HCT116 (cell line): ENCODE measurements around the gene DDX47. TPM values are rescaled to one million over a fixed set of nuclear protein-coding genes. Genes with fewer than 3 reads are reported as not detected.

Experiments
- ATAC-seq: fragments of 200-7000 bp; cut with Tn5 transposase; 2 replicates; pipeline ENCODE4 v1.9.1; 2020; ENCODE audit warnings: mild to moderate bottlenecking, moderate library complexity
- BruUV-seq: library from RNA; stranded (reverse); fragments of 400-500 nt; replicated peaks from 2 replicates; lab custom pipeline; 2021; lab: Mats Ljungman, UMichigan
- CTCF ChIA-PET: fragments of 300-600 bp; sonication (Branson Sonifier 250); formaldehyde crosslinking; loops from one replicate; lab custom pipeline; 2021; ENCODE audit warnings: antibody characterized with exemption; lab: Charles Lee
- POLR2A ChIA-PET: fragments of 300-600, 350-600 bp; sonication (Branson Sonifier 250); formaldehyde crosslinking; loops from one replicate; lab custom pipeline; 2021; ENCODE audit warnings: antibody characterized with exemption; lab: Charles Lee
- RAD21 ChIA-PET, 2 experiments: fragments of 300-600 bp; sonication (Branson Sonifier 250); formaldehyde crosslinking; loops; one replicate each; lab custom pipeline; 2023; ENCODE audit warnings: low total read pairs in 2 of 2; ENCODE audit not compliant: uncharacterized antibody in 2 of 2, unreplicated experiment in 2 of 2, low non-redundant PET in 1 of 2; lab: Charles Lee
- DNase-seq: peaks from one replicate; pipeline ENCODE4 v3.0.0-alpha.2; 2010; ENCODE audit warnings: low read depth, low spot score
- H2AFZ ChIP-seq: fragments of 200-600 bp; shearing (Covaris generic), sonication (generic); 2 replicates; pipeline ENCODE4 v1.6.1; 2017; ENCODE audit warnings: low read depth, mixed run types, mixed read lengths, antibody characterized with exemption, low read length; ENCODE audit not compliant: poor library complexity, severe bottlenecking
- H3K27ac ChIP-seq: 2 replicates; pipeline ENCODE4 v1.5.1; 2012; ENCODE audit warnings: low read depth, low read length
- H3K27me3 ChIP-seq: fragments of 200-600 bp; sonication (generic); 2 replicates; pipeline ENCODE4 v1.6.1; 2016; ENCODE audit warnings: mixed run types, low read length, mixed read lengths; ENCODE audit not compliant: insufficient read depth
- H3K36me3 ChIP-seq, 2 experiments: fragments of 200-500 bp in 1 of 2; fragments of 200-600 bp in 1 of 2; sonication (Bioruptor generic) in 1 of 2; sonication (generic) in 1 of 2; 2 replicates each; pipeline versions ENCODE4 v1.5.1 to v1.6.1; 2014 to 2016; ENCODE audit warnings: low read length in 2 of 2, inconsistent platforms in 1 of 2, mixed read lengths in 1 of 2, mixed run types in 1 of 2; ENCODE audit not compliant: insufficient read depth in 2 of 2, control insufficient read depth in 1 of 2
- H3K4me1 ChIP-seq, 2 experiments: fragments of 200-600 bp in 1 of 2; sonication (generic) in 1 of 2; 2 replicates each; pipeline versions ENCODE4 v1.5.1 to v1.6.1; 2012 to 2017; ENCODE audit warnings: low read length in 2 of 2, inconsistent platforms in 1 of 2, mild to moderate bottlenecking in 1 of 2, mixed read lengths in 1 of 2, mixed run types in 1 of 2, moderate library complexity in 1 of 2; ENCODE audit not compliant: insufficient read depth in 2 of 2, control insufficient read depth in 1 of 2
- H3K4me2 ChIP-seq: fragments of 200-600 bp; sonication (generic); 2 replicates; pipeline ENCODE4 v1.6.1; 2017; ENCODE audit warnings: mixed run types, low read length, mixed read lengths
- H3K4me3 ChIP-seq, 2 experiments: fragments of 200-600 bp in 1 of 2; sonication (generic) in 1 of 2; replicated peaks in 1 of 2; 2 replicates each; pipeline ENCODE4 v1.5.1; 2011 to 2016; ENCODE audit warnings: low read length in 2 of 2, control low read depth in 1 of 2, low read depth in 1 of 2, mild to moderate bottlenecking in 1 of 2, mixed read lengths in 1 of 2, mixed run types in 1 of 2
- H3K79me2 ChIP-seq: fragments of 200-600 bp; sonication (generic); 2 replicates; pipeline ENCODE4 v1.6.1; 2017; ENCODE audit warnings: mild to moderate bottlenecking, mixed run types, low read length, moderate library complexity, mixed read lengths; ENCODE audit not compliant: insufficient read depth
- H3K9ac ChIP-seq: fragments of 200-600 bp; sonication (generic); 2 replicates; pipeline ENCODE4 v1.6.1; 2016; ENCODE audit warnings: low read length, mixed read lengths
- H3K9me2 ChIP-seq: fragments of 200-600 bp; sonication (generic), shearing (Covaris generic); 2 replicates; pipeline ENCODE4 v1.6.1; 2017; ENCODE audit warnings: mixed run types, mild to moderate bottlenecking, moderate library complexity; ENCODE audit not compliant: insufficient read depth
- H3K9me3 ChIP-seq, 2 experiments: fragments of 200-500 bp in 1 of 2; fragments of 200-600 bp in 1 of 2; sonication (Bioruptor generic) in 1 of 2; sonication (generic) in 1 of 2; 2 replicates each; pipeline ENCODE4 v1.6.1; 2014 to 2017; ENCODE audit warnings: low read length in 2 of 2, mixed read lengths in 2 of 2, inconsistent platforms in 1 of 2, low read depth in 1 of 2, mild to moderate bottlenecking in 1 of 2, mixed run types in 1 of 2, moderate library complexity in 1 of 2; ENCODE audit not compliant: control insufficient read depth in 1 of 2, insufficient read depth in 1 of 2
- H4K20me1 ChIP-seq: fragments of 200-600 bp; sonication (generic), shearing (Covaris generic); 2 replicates; pipeline ENCODE4 v1.6.1; 2017; ENCODE audit warnings: mixed run types, mild to moderate bottlenecking, moderate library complexity; ENCODE audit not compliant: insufficient read depth
- CBX3 ChIP-seq: IDR thresholded peaks from 2 replicates; pipeline ENCODE4 v1.6.1; 2012; ENCODE audit warnings: low read depth
- CEBPB ChIP-seq: IDR thresholded peaks from 2 replicates; pipeline ENCODE4 v1.6.1; 2012; ENCODE audit warnings: low read depth
- EGR1 ChIP-seq: IDR thresholded peaks from 2 replicates; pipeline ENCODE4 v1.6.1; 2012; ENCODE audit warnings: low read depth
- ELF1 ChIP-seq: IDR thresholded peaks from 2 replicates; pipeline ENCODE4 v1.6.1; 2012; ENCODE audit warnings: low read depth, borderline replicate concordance
- EZH2phosphoT487 ChIP-seq: fragments of 200-600 bp; IDR thresholded peaks from 2 replicates; pipeline ENCODE4 v1.6.1; 2018; ENCODE audit warnings: antibody characterized with exemption, borderline replicate concordance
- FOSL1 ChIP-seq: IDR thresholded peaks from 2 replicates; pipeline ENCODE4 v1.6.1; 2012; ENCODE audit warnings: low read depth
- MAX ChIP-seq: IDR thresholded peaks from 2 replicates; pipeline ENCODE4 v1.6.1; 2012
- POLR2A ChIP-seq: IDR thresholded peaks from 2 replicates; pipeline ENCODE4 v1.7.0; 2011; ENCODE audit warnings: borderline replicate concordance; ENCODE audit not compliant: insufficient read depth, insufficient read length; ENCODE audit errors: extremely low read depth
- POLR2AphosphoS5 ChIP-seq: IDR thresholded peaks from 2 replicates; pipeline ENCODE4 v1.6.1; 2011; ENCODE audit warnings: mild to moderate bottlenecking, low read depth, low read length, moderate library complexity
- RAD21 ChIP-seq: IDR thresholded peaks from 2 replicates; pipeline ENCODE4 v1.6.1; 2012; ENCODE audit warnings: low read depth, mild to moderate bottlenecking
- SIN3A ChIP-seq: IDR thresholded peaks from 2 replicates; pipeline ENCODE4 v1.6.1; 2012; ENCODE audit warnings: low read depth
- SP1 ChIP-seq: IDR thresholded peaks from 2 replicates; pipeline ENCODE4 v1.6.1; 2012; ENCODE audit warnings: low read depth
- SRF ChIP-seq: IDR thresholded peaks from 2 replicates; pipeline ENCODE4 v1.6.1; 2012; ENCODE audit warnings: low read depth
- TCF7L2 ChIP-seq: IDR thresholded peaks from 2 replicates; pipeline ENCODE4 v1.7.0; 2011; ENCODE audit warnings: borderline replicate concordance, inconsistent platforms; ENCODE audit not compliant: insufficient read depth, insufficient read length; ENCODE audit errors: extremely low read depth
- ZFX ChIP-seq: fragments of 450-650 bp; IDR thresholded peaks from 2 replicates; pipeline ENCODE4 v1.6.1; 2017
- ZNF274 ChIP-seq: fragments of 200-500 bp; sonication (Bioruptor generic); IDR thresholded peaks from 2 replicates; pipeline ENCODE4 v1.6.1; 2014; ENCODE audit warnings: mild to moderate bottlenecking, low read depth, low read length, inconsistent platforms
- intact Hi-C: fragments of 100-400 bp; cut with micrococcal nuclease; formaldehyde crosslinking; loops from 2 replicates; pipeline ENCODE4 v1.10.0; 2022
- total RNA-seq: library from RNA; stranded (reverse); gene quantifications from one replicate; pipeline ENCODE4 v1.2.1, GENCODE V29; 2021; ENCODE audit not compliant: unreplicated experiment
- TF ChIP-seq, protein P1 (sequence below): IDR thresholded peaks from 2 replicates; pipeline ENCODE4 v1.6.1; 2011; ENCODE audit warnings: mild to moderate bottlenecking, low read length, moderate library complexity; ENCODE audit not compliant: insufficient replicate concordance; ENCODE audit errors: extremely low read depth
- TF ChIP-seq, protein P2 (sequence below), 3 experiments: fragments of 200-600 bp in 1 of 3; sonication (generic) in 1 of 3; IDR thresholded peaks in 2 of 3; conservative IDR thresholded peaks in 1 of 3; 2 replicates each; pipeline ENCODE4 v1.5.1; 2012 to 2017; ENCODE audit warnings: low read depth in 2 of 3, low read length in 2 of 3, antibody characterized with exemption in 1 of 3, borderline replicate concordance in 1 of 3, control low read depth in 1 of 3, mild to moderate bottlenecking in 1 of 3, mixed read lengths in 1 of 3, mixed run types in 1 of 3, moderate library complexity in 1 of 3; ENCODE audit not compliant: insufficient read depth in 1 of 3

DDX47 gene
- total RNA-seq, 1 experiment from 2014 or later: 103 TPM

DNA sequence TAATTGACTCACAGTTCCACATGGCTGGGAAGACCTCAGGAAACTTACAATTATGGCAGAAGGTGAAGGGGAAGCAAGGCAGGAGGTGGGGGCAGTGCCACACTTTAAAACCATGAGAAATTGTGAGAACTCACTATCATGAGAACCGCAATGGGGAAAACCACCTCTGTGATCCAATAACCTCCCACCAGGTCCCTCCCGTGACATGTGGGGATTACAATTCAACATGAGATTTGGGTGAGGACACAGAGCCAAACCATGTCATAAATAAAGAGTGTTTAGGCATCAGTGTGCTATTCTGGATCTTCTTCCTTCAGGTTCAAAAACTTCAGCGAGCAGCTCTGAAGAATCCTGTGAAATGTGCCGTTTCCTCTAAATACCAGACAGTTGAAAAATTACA lies 9.7 kb downstream of the DDX47 start:
- peaks cover 58% of the 10 kb centered on the region for H3K79me2 ChIP-seq
- DNase-seq (no peak), ATAC-seq (no peak)
- no TSS peak for BruUV-seq
- no peaks in the 10 kb centered on the region for H4K20me1 ChIP-seq
- H3K4me1 ChIP-seq: peaks cover 24 to 28% of the 10 kb centered on the region in 2 experiments
- H3K9ac ChIP-seq: no peak overlapping the region
- H3K27me3 ChIP-seq: no peaks in the 10 kb centered on the region
- no peak overlapping the region for H3K4me3 ChIP-seq
- no peaks in the 10 kb centered on the region for H3K9me2 ChIP-seq
- no peak overlapping the region for H3K4me2 ChIP-seq
- RAD21 ChIA-PET: no interaction called here
- H3K36me3 ChIP-seq: peaks cover 66 to 72% of the 10 kb centered on the region in 2 experiments
- intact Hi-C loops: no loop called here
- TF ChIP-seq SIN3A: no peak
- TF ChIP-seq RAD21: no peak
- TF ChIP-seq SP1: no peak
- no peak for TF ChIP-seq EGR1
- no peak for TF ChIP-seq EZH2phosphoT487
- TF ChIP-seq, protein P1, sequence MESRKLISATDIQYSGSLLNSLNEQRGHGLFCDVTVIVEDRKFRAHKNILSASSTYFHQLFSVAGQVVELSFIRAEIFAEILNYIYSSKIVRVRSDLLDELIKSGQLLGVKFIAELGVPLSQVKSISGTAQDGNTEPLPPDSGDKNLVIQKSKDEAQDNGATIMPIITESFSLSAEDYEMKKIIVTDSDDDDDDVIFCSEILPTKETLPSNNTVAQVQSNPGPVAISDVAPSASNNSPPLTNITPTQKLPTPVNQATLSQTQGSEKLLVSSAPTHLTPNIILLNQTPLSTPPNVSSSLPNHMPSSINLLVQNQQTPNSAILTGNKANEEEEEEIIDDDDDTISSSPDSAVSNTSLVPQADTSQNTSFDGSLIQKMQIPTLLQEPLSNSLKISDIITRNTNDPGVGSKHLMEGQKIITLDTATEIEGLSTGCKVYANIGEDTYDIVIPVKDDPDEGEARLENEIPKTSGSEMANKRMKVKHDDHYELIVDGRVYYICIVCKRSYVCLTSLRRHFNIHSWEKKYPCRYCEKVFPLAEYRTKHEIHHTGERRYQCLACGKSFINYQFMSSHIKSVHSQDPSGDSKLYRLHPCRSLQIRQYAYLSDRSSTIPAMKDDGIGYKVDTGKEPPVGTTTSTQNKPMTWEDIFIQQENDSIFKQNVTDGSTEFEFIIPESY: no peak
- no peak for TF ChIP-seq CEBPB
- no peak for TF ChIP-seq ELF1
- no peak for TF ChIP-seq MAX
- TF ChIP-seq SRF: no peak
- TF ChIP-seq CBX3: no peak
- no peak for TF ChIP-seq FOSL1
- TF ChIP-seq TCF7L2: no peak
- TF ChIP-seq, protein P2, sequence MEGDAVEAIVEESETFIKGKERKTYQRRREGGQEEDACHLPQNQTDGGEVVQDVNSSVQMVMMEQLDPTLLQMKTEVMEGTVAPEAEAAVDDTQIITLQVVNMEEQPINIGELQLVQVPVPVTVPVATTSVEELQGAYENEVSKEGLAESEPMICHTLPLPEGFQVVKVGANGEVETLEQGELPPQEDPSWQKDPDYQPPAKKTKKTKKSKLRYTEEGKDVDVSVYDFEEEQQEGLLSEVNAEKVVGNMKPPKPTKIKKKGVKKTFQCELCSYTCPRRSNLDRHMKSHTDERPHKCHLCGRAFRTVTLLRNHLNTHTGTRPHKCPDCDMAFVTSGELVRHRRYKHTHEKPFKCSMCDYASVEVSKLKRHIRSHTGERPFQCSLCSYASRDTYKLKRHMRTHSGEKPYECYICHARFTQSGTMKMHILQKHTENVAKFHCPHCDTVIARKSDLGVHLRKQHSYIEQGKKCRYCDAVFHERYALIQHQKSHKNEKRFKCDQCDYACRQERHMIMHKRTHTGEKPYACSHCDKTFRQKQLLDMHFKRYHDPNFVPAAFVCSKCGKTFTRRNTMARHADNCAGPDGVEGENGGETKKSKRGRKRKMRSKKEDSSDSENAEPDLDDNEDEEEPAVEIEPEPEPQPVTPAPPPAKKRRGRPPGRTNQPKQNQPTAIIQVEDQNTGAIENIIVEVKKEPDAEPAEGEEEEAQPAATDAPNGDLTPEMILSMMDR (IDR thresholded peaks at IDR 0.05 in 2 of 3, conservative IDR thresholded peaks at IDR 0.05 in 1 of 3; ENCODE audit: borderline replicate concordance in 1 of 3, insufficient read depth in 1 of 3, low read depth in 2 of 3, low read length in 2 of 3): no peak
- no peak for TF ChIP-seq POLR2A
- TF ChIP-seq POLR2AphosphoS5: no peak
- TF ChIP-seq ZFX: no peak
- no peak for TF ChIP-seq ZNF274
- H3K27ac ChIP-seq: no peak overlapping the region
- H3K9me3 ChIP-seq: no peaks in the 10 kb centered on the region
- POLR2A ChIA-PET: no interaction called here
- no peak overlapping the region for H2AFZ ChIP-seq
- CTCF ChIA-PET: interaction anchor here (0.9 to 1.0 kb wide), 2 partner anchors 10 to 14 kb away, joined by 3 read pairs; no protein-coding TSS in a partner anchor
